Natural killer cell (primary cell): ENCODE data around the gene CMYA5. TPM values are rescaled to one million over a fixed set of nuclear protein-coding genes. Genes with fewer than 3 reads are reported as not detected.
"Not testable (repeated sequence)": the region's sequence is repeated elsewhere in the genome, so short reads cannot be mapped to it uniquely, and the experiment has no call there.

Source experiments
- ATAC-seq, 3 donors: fragments of 150-1000 bp in 2 of 3; fragments of 200-7000 bp in 1 of 3; cut with Tn5 transposase; 1 replicate in 1 of 3; 2 replicates in 2 of 3; pipeline ENCODE4 v1.10.0; 2021; ENCODE audit warnings: mild to moderate bottlenecking in 2 of 3, moderate library complexity in 2 of 3
- DNase-seq, 2 donors: peaks; one replicate each; pipeline versions ENCODE4 v3.0.0 to v3.0.0-alpha.2; 2013 to 2021; ENCODE audit warnings: mixed read lengths in 1 of 2
- H3K27ac ChIP-seq: one replicate; pipeline ENCODE4 v1.5.1; 2013; ENCODE audit warnings: mild to moderate bottlenecking, low read length
- H3K27me3 ChIP-seq: one replicate; pipeline ENCODE4 v1.6.1; 2013; ENCODE audit warnings: low read length; ENCODE audit not compliant: control insufficient read depth, insufficient read depth
- H3K36me3 ChIP-seq: one replicate; pipeline ENCODE4 v1.6.1; 2013; ENCODE audit warnings: low read length; ENCODE audit not compliant: control insufficient read depth, insufficient read depth
- H3K4me1 ChIP-seq: one replicate; pipeline ENCODE4 v1.6.1; 2013; ENCODE audit warnings: low read length; ENCODE audit not compliant: control insufficient read depth, insufficient read depth
- H3K4me3 ChIP-seq: one replicate; pipeline ENCODE4 v1.5.1; 2013; ENCODE audit warnings: low read length
- H3K9me3 ChIP-seq: one replicate; pipeline ENCODE4 v1.6.1; 2013; ENCODE audit warnings: low read length; ENCODE audit not compliant: control insufficient read depth, insufficient read depth
- H3K27ac Mint-ChIP-seq, 2 donors: one replicate each; pipeline ENCODE4 v1.8.0; 2022; ENCODE audit warnings: mild to moderate bottlenecking in 2 of 2, mixed read lengths in 2 of 2, moderate library complexity in 1 of 2
- H3K27me3 Mint-ChIP-seq, 2 donors: one replicate each; pipeline ENCODE4 v1.8.0; 2022; ENCODE audit warnings: low read depth in 2 of 2, mixed read lengths in 2 of 2
- H3K36me3 Mint-ChIP-seq: one replicate; pipeline ENCODE4 v1.8.0; 2022; ENCODE audit warnings: mixed read lengths
- H3K4me1 Mint-ChIP-seq, 2 donors: one replicate each; pipeline ENCODE4 v1.8.0; 2022; ENCODE audit warnings: mixed read lengths in 2 of 2
- H3K4me3 Mint-ChIP-seq: one replicate; pipeline ENCODE4 v1.8.0; 2022; ENCODE audit warnings: mild to moderate bottlenecking, moderate library complexity, mixed read lengths
- H3K9me3 Mint-ChIP-seq, 2 donors: one replicate each; pipeline ENCODE4 v1.8.0; 2022; ENCODE audit warnings: mixed read lengths in 2 of 2
- CTCF ChIP-seq: fragments of 200-600 bp; IDR thresholded peaks from one replicate; pipeline ENCODE4 v1.8.0; 2022; ENCODE audit warnings: antibody characterized with exemption
- WGBS: methylation state at CpG from one replicate; pipeline ENCODE4 v1.1.7; 2013; ENCODE audit warnings: missing lambda C conversion rate; ENCODE audit not compliant: insufficient coverage; 5-methylcytosine and 5-hydroxymethylcytosine counted together
- intact Hi-C: fragments of 100-400 bp; cut with micrococcal nuclease; formaldehyde crosslinking; loops from one replicate; pipeline ENCODE4 v1.14.2; 2022
- total RNA-seq, 4 donors: library from RNA; stranded (reverse); fragments of 120-200 nt in 1 of 4; gene quantifications; one replicate each; pipeline versions ENCODE4 v1.2.3 to v1.2.4, GENCODE V29; 2013 to 2022

The CMYA5 gene
- total RNA-seq, 3 donors from 2014 or later (not counting 1 experiment from before 2014, with no cell fraction given): 0.53 to 0.93 (median 0.71) TPM

GRCh38 chr5:79672392-79672791 lies 17.2 kb upstream of the CMYA5 start:
- TF ChIP-seq CTCF: no peak
- intact Hi-C loops: no loop called here
- no peaks in the 10 kb centered on the region for H3K27me3 ChIP-seq
- H3K36me3 ChIP-seq: peaks cover 43% of the 10 kb centered on the region
- Mint-ChIP-seq H3K4me1 (peaks cover 38 to 40% of the 10 kb centered on the region in 2 donors), H3K27ac (peak overlapping the region in 1 of 2 donors; percentile 56), H3K9me3 (no peaks in the 10 kb centered on the region), H3K36me3 (peaks cover 7% of the 10 kb centered on the region), H3K4me3 (no peak overlapping the region), H3K27me3 (no peaks in the 10 kb centered on the region)
- DNase-seq (no peak), ATAC-seq (no peak)
- H3K27ac ChIP-seq: no peak overlapping the region
- WGBS: 97% methylated on average over 2 of the region's 2 CpGs
- H3K4me1 ChIP-seq: no peaks in the 10 kb centered on the region
- no peak overlapping the region for H3K4me3 ChIP-seq
- no peaks in the 10 kb centered on the region for H3K9me3 ChIP-seq

- H3K4me1 ChIP-seq, H3K27me3 ChIP-seq, H3K9me3 ChIP-seq, DNase-seq, H3K27ac Mint-ChIP-seq, H3K4me3 Mint-ChIP-seq, H3K36me3 Mint-ChIP-seq, H3K9me3 Mint-ChIP-seq, H3K4me3 ChIP-seq, H3K27ac ChIP-seq, intact Hi-C loops, H3K27me3 Mint-ChIP-seq, ATAC-seq: not testable (repeated sequence)
- peaks cover 45% of the 10 kb centered on the region for H3K36me3 ChIP-seq
- WGBS: 96% methylated on average over 6 of the region's 6 CpGs
- H3K4me1 Mint-ChIP-seq: peaks cover 39 to 45% of the 10 kb centered on the region in 2 donors
Observed at GRCh38 chr5:79676354-79676753, 13.3 kb upstream of the CMYA5 start.

GRCh38 chr5:79682102-79682501 lies 7.5 kb upstream of the CMYA5 start:
- intact Hi-C loops, DNase-seq, H3K27me3 Mint-ChIP-seq, H3K4me1 ChIP-seq, H3K9me3 Mint-ChIP-seq, H3K9me3 ChIP-seq, H3K4me3 ChIP-seq, H3K27me3 ChIP-seq, H3K27ac ChIP-seq: not testable (repeated sequence)
- Mint-ChIP-seq H3K4me3 (peak overlapping the region; percentile 68), H3K4me1 (peaks cover 24 to 28% of the 10 kb centered on the region in 2 donors), H3K36me3 (peaks cover 15% of the 10 kb centered on the region), H3K27ac (peak overlapping the region; percentile 53 to 90)
- peak in 1 of 3 donors; percentile 41 for ATAC-seq
- H3K36me3 ChIP-seq: peaks cover 66% of the 10 kb centered on the region
- 81% methylated on average over 2 of the region's 3 CpGs for WGBS

GRCh38 chr5:79684782-79685181 lies 4.9 kb upstream of the CMYA5 start:
- H3K9me3 ChIP-seq: no peaks in the 10 kb centered on the region
- H3K4me3 ChIP-seq: no peak overlapping the region
- H3K36me3 ChIP-seq: peaks cover 56% of the 10 kb centered on the region
- intact Hi-C loops: no loop called here
- Mint-ChIP-seq H3K27ac (peak overlapping the region in 1 of 2 donors; percentile 44), H3K9me3 (no peaks in the 10 kb centered on the region), H3K27me3 (no peaks in the 10 kb centered on the region), H3K36me3 (peaks cover 24% of the 10 kb centered on the region), H3K4me3 (no peak overlapping the region), H3K4me1 (peaks cover 18 to 28% of the 10 kb centered on the region in 2 donors)
- DNase-seq: no peak
- 99% methylated on average over 4 of the region's 4 CpGs for WGBS
- no peak overlapping the region for H3K27ac ChIP-seq
- TF ChIP-seq CTCF: no peak
- H3K4me1 ChIP-seq: peaks cover 2% of the 10 kb centered on the region
- H3K27me3 ChIP-seq: no peaks in the 10 kb centered on the region
- ATAC-seq: no peak
